SK-N-MC (cell line): ENCODE measurements around the gene CRYGB.

ENCODE experiments used
- DNase-seq: peaks from one replicate; pipeline ENCODE4 v3.0.0-alpha.2; 2011; ENCODE audit warnings: low read depth, low spot score
- H3K27ac ChIP-seq: fragments of 200-600 bp; sonication (generic); 2 replicates; pipeline ENCODE4 v1.5.1; 2016; ENCODE audit warnings: mixed run types
- H3K36me3 ChIP-seq: fragments of 200-600 bp; sonication (generic); 2 replicates; pipeline ENCODE4 v1.6.1; 2017; ENCODE audit warnings: antibody characterized with exemption, low read length, mixed read lengths; ENCODE audit not compliant: insufficient read depth
- H3K4me3 ChIP-seq: fragments of 200-600 bp; sonication (generic); 2 replicates; pipeline ENCODE4 v1.5.1; 2016
- H3K9ac ChIP-seq: fragments of 200-600 bp; sonication (generic); 2 replicates; pipeline ENCODE4 v1.8.0; 2017; ENCODE audit warnings: mixed run types, mixed read lengths; ENCODE audit not compliant: insufficient read length
- H3K9me3 ChIP-seq: fragments of 200-600 bp; sonication (generic); 2 replicates; pipeline ENCODE4 v1.6.1; 2017; ENCODE audit warnings: low read depth, mild to moderate bottlenecking, antibody characterized with exemption, low read length, moderate library complexity, mixed read lengths
- EZH2 ChIP-seq: fragments of 200-600 bp; sonication (generic); IDR thresholded peaks from one replicate; pipeline ENCODE4 v1.6.1; 2017; ENCODE audit warnings: antibody characterized with exemption
- FOXP2 ChIP-seq: optimal IDR thresholded peaks from 2 replicates; pipeline ENCODE3; 2011; ENCODE audit warnings: mild to moderate bottlenecking, moderate library complexity; ENCODE audit not compliant: insufficient read depth; ENCODE audit errors: extremely low read length, control extremely low read depth
- POLR2AphosphoS5 ChIP-seq: IDR thresholded peaks from 2 replicates; pipeline ENCODE4 v1.6.1; 2012; ENCODE audit warnings: mild to moderate bottlenecking, low read depth, low read length, borderline replicate concordance

The CRYGB gene

DNA sequence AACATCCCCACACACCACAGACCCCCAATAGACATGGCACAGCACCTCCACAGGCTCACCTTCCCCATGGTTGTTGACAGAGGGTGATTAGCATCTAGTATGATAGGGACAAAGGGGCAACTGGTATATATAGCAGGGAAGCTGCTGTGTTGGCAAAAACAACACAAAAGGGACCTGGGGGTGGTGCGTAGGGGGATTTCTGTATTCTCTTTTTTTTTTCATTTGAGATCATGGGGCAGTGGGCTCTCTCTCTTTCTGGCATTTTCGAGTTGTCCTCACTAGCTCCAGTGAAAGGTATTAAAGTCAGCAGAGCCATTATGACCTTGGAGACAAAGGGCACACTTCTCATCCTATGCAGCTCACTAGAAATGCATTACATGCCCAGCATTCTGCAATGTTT is 17.5 kb upstream of the CRYGB start, which contains the start of gene CRYGA:
CRYGA (minus strand) TSS at position 101 of the 400 bp plus-strand sequence; CDS start at position 68, 33 bp downstream.
- Histone ChIP-seq H3K9ac (no peak within 1 kb of the TSS), H3K27ac (no peak within 1 kb of the TSS), H3K9me3 (no peaks in the 10 kb centered on the region), H3K4me3 (no peak within 1 kb of the TSS), H3K36me3 (no peaks in the 10 kb centered on the region)
- no peak for DNase-seq
- TF ChIP-seq FOXP2 (no peak), POLR2AphosphoS5 (no peak), EZH2 (no peak)

DNA sequence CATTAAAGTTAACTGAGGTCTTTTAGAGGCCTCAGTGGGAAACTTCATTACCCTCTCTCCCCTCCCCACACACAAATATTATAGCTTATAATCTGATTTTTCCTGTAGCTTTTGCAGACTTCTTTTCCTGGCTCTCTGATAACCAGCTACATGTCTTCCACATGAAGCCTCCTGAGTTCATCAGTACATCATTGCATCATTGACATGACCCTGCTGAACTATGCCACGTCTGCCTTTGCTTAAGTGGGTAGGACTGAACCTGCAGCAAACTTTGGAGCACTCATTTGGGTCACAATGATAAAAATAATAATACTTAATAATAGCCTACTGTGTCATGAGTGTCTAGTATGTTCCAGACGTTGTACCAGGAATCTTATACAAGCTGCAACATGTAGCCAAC is 10.5 kb upstream of the CRYGB start:
- TF ChIP-seq FOXP2: no peak
- no peak for TF ChIP-seq EZH2
- TF ChIP-seq POLR2AphosphoS5: no peak

DNA sequence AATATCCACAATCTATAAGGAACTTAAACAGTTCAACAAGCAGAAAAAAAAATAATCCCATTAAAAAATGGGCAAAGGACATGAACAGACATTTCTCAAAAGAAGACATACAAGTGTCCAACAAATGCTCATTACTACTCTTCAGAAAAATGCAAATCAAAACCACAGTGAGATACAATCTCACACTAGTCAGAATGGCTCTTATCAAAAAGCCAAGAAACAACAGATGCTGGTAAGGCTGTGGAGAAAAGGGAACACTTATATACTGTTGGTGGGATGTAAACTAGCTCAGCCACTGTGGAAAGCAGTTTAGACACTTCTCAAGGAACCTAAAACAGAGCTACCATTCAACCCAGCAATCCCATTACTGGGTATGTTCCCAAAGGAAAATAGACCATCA is 7.2 kb upstream of the CRYGB start:
- Histone ChIP-seq H3K27ac (no peak overlapping the region), H3K9ac (no peak overlapping the region), H3K9me3 (no peaks in the 10 kb centered on the region), H3K36me3 (no peaks in the 10 kb centered on the region), H3K4me3 (no peak overlapping the region)
- DNase-seq: no peak
- TF ChIP-seq FOXP2: no peak
- no peak for TF ChIP-seq EZH2
- no peak for TF ChIP-seq POLR2AphosphoS5

More for the DNA sequence above, 10.5 kb upstream of the CRYGB start:
- DNase-seq: no peak
- Histone ChIP-seq H3K4me3 (no peak overlapping the region), H3K36me3 (no peaks in the 10 kb centered on the region), H3K9ac (no peak overlapping the region), H3K27ac (no peak overlapping the region), H3K9me3 (no peaks in the 10 kb centered on the region)

DNA sequence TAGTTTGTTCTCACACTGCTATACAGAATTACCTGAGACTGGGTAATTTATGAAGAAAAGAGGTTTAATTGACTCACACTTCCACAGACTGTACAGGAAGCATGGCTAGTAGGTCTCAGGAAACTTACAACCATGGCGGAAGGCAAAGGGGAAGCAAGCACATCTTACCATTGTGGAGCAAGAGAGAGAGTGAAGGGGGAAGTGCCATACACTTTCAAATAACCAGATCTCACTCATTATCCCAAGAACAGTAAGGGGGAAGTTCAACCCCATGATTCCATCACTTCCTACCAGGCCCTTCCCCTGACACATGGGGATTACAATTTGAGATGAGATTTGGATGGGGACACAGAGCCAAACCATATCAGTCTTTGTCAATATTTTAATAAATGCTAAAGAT is 5.0 kb upstream of the CRYGB start:
- H3K9me3 ChIP-seq: no peaks in the 10 kb centered on the region
- no peak overlapping the region for H3K27ac ChIP-seq
- no peaks in the 10 kb centered on the region for H3K36me3 ChIP-seq
- no peak for DNase-seq
- H3K9ac ChIP-seq: no peak overlapping the region
- no peak for TF ChIP-seq EZH2
- no peak overlapping the region for H3K4me3 ChIP-seq

DNA sequence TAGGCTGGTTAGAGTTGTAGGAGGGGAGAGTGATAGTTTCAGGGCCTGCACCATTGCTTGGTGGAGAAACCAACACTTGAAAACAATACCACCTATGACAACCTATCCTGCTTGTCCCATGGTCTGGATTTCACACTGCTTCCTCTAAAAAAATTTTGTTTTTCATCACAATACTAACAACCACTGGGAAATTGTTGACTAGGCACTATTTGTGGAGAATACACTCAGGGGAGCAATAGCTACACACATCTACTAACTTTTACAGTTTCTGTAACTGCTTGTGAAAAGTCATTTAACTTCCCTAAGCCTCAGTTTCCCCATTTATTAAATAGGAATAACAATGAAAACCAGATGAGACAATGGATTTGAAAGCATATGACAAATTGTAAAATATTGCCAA is 4.1 kb upstream of the CRYGB start:
- H3K9me3 ChIP-seq: no peaks in the 10 kb centered on the region
- TF ChIP-seq FOXP2 (no peak), POLR2AphosphoS5 (no peak), EZH2 (no peak)
- no peak for DNase-seq

DNA sequence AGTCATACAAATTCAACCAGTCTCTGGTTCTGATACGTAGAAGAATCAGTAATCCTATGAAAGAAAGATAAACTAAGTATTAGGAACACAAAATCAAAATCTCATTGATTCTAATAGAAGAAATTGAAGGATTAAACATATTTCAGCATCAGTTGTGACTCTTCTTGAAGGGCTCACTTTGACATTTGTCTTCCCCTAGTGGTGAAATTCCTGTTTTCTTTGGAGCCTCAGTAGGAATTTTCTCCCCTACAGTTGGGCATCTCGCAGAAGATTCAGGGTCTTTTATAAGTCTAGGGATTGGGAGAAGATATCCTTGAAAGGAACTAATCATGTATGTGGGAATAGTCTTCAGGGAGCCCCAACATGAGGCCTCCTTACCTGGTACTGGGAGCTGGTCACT is 2.8 kb upstream of the CRYGB start:
- Histone ChIP-seq H3K9me3 (no peaks in the 10 kb centered on the region), H3K9ac (no peak overlapping the region), H3K27ac (no peak overlapping the region), H3K36me3 (no peaks in the 10 kb centered on the region), H3K4me3 (no peak overlapping the region)
- DNase-seq: no peak
- no peak for TF ChIP-seq FOXP2
- TF ChIP-seq EZH2: no peak
- TF ChIP-seq POLR2AphosphoS5: no peak

More for the DNA sequence above, 4.1 kb upstream of the CRYGB start:
- H3K27ac ChIP-seq: no peak overlapping the region
- no peaks in the 10 kb centered on the region for H3K36me3 ChIP-seq
- H3K4me3 ChIP-seq: no peak overlapping the region
- H3K9ac ChIP-seq: no peak overlapping the region

DNA sequence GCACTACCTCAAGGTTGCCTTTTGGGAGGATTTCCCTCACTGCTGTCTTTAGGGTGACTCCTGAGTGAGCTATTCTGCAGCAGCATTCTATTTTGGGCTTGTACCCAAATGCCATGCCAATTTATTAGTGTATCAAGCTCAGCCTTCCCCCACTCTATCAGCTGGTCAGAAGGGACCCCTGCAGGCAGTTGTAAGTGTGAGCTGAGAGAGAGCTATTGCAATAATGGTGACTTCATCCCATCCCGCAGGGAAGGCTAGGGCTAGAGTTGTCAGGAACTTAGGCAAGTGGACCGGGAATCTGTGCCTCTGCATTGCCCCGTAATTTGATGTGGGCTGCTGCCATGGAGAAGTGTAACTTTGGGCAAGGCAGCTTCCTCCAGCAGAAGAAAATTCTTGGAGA is 1.8 kb upstream of the CRYGB start:
- no peaks in the 10 kb centered on the region for H3K36me3 ChIP-seq
- no peak overlapping the region for H3K27ac ChIP-seq
- no peak for DNase-seq
- H3K9me3 ChIP-seq: no peaks in the 10 kb centered on the region
- H3K4me3 ChIP-seq: no peak overlapping the region
- no peak overlapping the region for H3K9ac ChIP-seq
- TF ChIP-seq EZH2: no peak
- no peak for TF ChIP-seq POLR2AphosphoS5
- no peak for TF ChIP-seq FOXP2

DNA sequence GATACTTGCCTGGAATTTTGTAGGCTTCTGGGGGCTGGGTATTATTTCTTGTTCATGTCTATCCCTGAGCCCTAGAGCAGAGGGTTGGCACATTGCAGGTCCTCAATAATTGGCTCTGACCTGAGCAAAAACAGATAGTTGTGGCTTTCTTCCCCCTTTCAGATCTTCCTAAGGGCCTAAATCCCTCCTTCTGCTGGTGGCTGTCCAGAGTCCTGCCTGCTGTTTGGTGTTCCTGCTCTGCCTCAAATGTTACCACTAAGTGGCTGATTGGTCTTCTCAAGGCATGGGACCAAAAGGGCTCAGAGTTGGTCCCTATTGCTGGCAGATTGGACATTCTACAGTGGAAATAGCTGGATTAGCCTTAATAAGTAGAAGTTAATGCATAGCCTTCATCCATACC is 1.1 kb upstream of the CRYGB start:
- H3K27ac ChIP-seq: no peak overlapping the region
- DNase-seq: no peak
- no peak for TF ChIP-seq FOXP2
- no peak for TF ChIP-seq EZH2
- H3K4me3 ChIP-seq: no peak overlapping the region
- no peaks in the 10 kb centered on the region for H3K9me3 ChIP-seq
- no peaks in the 10 kb centered on the region for H3K36me3 ChIP-seq
- H3K9ac ChIP-seq: no peak overlapping the region

DNA sequence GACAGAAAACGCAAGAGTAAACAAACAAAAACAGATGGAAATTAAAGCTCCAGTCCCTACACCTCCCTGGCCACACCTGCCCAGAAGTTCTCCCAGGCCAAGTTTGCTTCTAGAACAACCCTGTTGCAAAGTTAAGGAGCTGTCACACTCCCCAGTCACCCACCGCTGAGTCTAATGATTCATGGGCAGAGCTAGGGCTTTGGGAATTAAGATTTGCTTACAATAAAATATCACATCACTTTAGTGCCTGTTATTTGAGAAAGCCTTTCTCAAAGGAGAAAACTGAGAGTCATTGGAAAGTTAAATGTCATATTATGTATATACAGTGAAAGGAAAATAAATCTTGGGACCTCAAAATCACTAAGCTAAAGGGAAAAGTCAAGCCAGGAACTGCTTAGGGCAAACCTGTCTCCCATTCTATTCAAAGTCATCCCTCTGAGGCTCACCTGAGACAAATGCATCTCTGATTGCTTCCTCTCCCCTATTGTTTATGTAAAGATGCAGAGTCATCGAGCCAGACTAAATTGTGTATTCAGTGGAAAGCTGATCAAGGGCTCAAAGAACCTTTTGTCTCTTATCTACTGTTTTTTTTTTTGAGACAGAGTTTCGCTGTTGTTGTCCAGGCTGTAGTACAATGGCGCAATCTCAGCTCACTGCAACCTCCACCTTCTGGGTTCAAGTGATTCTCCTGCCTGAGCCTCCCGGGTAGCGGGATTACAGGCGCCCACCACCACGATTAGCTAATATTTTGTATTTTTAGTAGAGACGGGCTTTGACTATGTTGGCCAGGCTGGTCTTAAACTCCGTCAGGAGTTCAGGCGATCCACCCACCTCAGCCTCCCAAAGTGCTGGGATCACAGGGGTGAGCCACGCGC is 2.8 kb downstream of the CRYGB start:
- Histone ChIP-seq H3K4me3 (no peak overlapping the region), H3K36me3 (no peaks in the 10 kb centered on the region), H3K9ac (no peak overlapping the region), H3K27ac (no peak overlapping the region), H3K9me3 (no peaks in the 10 kb centered on the region)
- TF ChIP-seq POLR2AphosphoS5 (no peak), FOXP2 (no peak), EZH2 (no peak)
- no peak for DNase-seq
